Measurements from ENCODE around the gene GSG1L.

- TF ChIP-seq POLR2AphosphoS5 (IDR thresholded peaks at IDR 0.05) (no peak), POLR2A (IDR thresholded peaks at IDR 0.05) (no peak)
Measured at GRCh38 chr16:28082624-28083023, 19.1 kb upstream of the GSG1L start.
